HL-60 (cell line): ENCODE data around the gene FRMPD4.

Source experiments
- GABPA ChIP-seq: IDR thresholded peaks from 2 replicates; pipeline ENCODE4 v1.6.1; 2012; ENCODE audit warnings: low read depth
- POLR2AphosphoS5 ChIP-seq: IDR thresholded peaks from 2 replicates; pipeline ENCODE4 v1.6.1; 2012; ENCODE audit warnings: low read depth
- TF ChIP-seq, protein P1 (sequence below): IDR thresholded peaks from one replicate; pipeline ENCODE4 v1.5.1; 2011; ENCODE audit warnings: low read length, control low read depth, inconsistent platforms; ENCODE audit not compliant: insufficient read depth

DNA sequence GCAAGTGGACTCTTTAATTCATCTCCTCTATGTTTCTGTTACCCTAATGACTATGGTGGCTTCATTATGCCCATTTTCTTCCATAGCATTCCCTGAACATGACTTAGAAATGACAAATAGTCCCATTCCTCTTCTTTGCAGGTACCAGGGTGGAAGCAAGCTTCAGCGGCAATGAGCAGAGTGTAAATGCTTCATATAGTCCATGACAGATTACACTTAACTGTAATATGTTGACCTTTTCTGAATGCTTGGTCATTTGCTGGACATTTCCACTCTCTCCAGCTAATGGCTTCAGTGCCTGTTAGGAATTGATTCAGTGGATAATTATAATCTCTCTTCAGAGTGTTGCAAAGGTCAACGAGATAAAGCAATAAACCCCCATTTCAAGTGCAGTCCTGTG lies 523.2 kb downstream of the FRMPD4 start:
- TF ChIP-seq, protein P1, sequence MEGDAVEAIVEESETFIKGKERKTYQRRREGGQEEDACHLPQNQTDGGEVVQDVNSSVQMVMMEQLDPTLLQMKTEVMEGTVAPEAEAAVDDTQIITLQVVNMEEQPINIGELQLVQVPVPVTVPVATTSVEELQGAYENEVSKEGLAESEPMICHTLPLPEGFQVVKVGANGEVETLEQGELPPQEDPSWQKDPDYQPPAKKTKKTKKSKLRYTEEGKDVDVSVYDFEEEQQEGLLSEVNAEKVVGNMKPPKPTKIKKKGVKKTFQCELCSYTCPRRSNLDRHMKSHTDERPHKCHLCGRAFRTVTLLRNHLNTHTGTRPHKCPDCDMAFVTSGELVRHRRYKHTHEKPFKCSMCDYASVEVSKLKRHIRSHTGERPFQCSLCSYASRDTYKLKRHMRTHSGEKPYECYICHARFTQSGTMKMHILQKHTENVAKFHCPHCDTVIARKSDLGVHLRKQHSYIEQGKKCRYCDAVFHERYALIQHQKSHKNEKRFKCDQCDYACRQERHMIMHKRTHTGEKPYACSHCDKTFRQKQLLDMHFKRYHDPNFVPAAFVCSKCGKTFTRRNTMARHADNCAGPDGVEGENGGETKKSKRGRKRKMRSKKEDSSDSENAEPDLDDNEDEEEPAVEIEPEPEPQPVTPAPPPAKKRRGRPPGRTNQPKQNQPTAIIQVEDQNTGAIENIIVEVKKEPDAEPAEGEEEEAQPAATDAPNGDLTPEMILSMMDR: no peak
- TF ChIP-seq GABPA: no peak
- no peak for TF ChIP-seq POLR2AphosphoS5
